Measurements from ENCODE around the gene SIGLEC9.

The SIGLEC9 gene

DNA sequence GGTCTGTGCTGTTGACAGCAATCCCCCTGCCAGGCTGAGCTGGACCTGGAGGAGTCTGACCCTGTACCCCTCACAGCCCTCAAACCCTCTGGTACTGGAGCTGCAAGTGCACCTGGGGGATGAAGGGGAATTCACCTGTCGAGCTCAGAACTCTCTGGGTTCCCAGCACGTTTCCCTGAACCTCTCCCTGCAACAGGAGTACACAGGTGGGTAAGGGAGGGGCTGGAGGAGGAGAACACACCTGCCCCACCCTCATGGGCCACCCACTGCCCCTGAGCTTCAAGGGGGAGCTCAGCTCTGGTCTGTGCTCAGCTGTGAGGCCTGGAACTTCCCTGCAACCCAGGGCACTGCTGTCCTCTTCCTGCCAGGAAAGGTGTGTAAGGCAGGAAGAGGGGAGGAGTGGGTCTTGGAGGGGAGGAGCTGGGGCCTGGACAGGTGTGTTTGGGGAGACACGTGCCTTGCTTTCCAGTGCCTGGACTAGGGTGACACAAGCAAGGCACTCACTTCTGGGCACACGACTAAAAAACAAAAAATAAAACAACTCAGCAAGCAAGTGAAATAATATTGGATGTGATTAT, 21.3 kb downstream of the SIGLEC9 start:
- no peak for DNase-seq (ENCODE audit: low spot score)

- DNase-seq (ENCODE audit: low spot score) = no peak
Observed at GRCh38 chr19:51146751-51147150, 22.0 kb downstream of the SIGLEC9 start.

DNA sequence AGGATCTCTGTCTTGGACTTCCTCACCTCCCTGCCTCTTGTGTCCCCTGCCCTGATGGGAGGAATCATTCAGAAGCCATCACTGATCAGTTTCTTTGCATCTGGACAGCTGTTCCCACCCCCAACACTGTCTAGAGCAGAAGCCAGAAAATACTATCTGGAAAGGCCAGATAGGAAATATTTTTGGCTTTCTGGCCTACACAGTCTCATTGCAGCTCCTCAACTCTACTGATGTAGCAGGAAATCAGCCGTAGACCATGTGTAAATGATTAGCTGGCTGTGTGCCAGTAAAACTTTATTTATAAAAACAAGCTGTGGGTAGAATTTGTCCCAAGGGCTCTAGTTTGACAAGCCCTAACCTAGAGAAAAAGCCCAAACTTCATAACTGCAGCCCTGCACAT, 23.0 kb downstream of the SIGLEC9 start:
- peak; percentile 9 for DNase-seq (ENCODE audit: low spot score)

DNA sequence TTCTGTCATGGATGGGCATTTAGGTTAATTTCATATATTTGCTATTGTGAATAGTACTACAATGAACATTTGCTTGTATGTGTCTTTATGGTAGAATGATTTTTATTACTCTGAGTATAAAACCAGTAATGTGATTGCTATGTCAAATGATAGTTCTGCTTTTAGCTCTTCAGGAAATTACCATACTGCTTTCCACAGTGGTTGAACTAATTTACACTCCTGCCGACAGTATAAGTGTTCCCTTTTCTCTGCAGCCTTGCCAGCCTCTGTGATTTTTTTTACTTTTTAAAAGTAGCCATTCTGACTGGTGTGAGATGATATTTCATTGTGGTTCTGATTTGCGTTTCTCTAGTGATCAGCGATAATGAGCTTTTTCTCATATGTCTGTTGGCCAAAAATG, 23.9 kb downstream of the SIGLEC9 start:
- DNase-seq (ENCODE audit: low spot score) = no peak

DNA sequence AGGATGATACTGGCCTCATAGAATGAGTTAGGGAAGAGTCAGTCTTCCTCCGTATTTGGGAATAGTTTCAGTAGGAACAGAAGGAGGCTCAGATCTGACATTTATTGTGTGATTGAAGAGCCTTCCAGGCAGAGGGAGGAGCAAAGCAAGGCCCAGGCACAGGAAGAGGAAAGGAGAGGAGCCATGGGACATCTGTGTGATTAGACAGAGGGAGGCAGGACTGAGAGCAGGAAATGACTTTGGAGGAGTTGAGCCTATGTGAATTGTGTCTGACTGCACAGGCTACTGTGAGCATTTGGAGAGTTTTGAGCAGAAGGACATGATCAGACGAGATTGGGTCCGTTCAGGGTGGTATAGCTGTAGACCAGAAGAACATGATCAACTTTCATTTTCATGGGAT, 25.9 kb downstream of the SIGLEC9 start:
- DNase-seq (ENCODE audit: low spot score) = no peak

DNA sequence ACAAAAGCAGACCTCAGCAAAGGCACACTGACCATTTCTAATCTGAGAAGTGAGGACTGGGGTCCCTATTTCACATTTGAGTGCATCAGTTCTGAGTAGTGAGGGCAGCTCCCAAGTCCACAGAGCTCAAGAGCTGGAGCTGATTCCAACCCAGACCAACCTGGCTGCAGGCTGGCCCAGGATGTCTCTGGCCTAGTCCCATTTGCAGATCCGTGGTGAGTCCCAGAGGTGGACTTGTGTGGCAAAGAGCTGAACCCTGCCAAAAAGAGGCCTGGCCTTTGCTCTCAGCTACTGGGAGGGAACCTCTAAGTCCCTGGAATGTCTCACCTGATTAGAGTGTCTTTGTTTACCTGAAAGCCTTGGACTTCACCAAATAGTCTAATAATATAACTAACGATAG, 32.0 kb downstream of the SIGLEC9 start:
- no peak for DNase-seq (ENCODE audit: low spot score)

GRCh38 chr19:51157265-51157664, 32.6 kb downstream of the SIGLEC9 start:
- DNase-seq (ENCODE audit: low spot score) = no peak

DNA sequence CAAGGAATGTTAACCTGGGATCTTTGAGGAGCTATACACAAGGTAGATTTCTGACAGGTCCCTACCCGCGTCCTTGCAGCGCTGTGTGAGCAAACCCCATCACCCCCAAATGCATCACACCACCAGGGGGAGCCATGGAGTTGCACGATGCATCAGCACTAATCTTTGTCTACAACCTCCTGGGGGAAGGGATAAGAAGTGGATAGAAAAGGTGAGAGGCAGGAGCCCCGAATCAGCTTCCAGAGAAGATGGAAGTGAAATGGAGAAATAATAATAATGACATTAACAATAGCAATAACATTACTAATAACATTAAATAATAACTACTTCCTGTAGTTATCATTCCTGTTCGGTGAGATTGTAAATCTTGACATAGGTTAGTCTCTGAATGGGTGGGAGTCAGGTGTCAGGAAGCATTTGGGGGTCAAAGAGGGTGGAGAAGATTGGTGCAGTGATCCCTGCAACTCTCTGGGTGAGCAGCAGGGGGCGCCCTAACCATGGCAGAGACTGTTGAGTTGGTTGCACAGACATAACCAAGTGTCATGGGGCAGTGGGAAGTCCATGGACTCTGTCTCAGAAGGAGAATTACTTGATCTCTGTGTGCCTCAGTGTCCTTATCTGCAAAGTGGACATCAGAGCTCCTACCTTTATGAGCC, 33.9 kb downstream of the SIGLEC9 start:
- DNase-seq (ENCODE audit: low spot score) = peak; percentile 73

GRCh38 chr19:51159656-51160055, 35.0 kb downstream of the SIGLEC9 start:
- DNase-seq (ENCODE audit: low spot score) = no peak

GRCh38 chr19:51161266-51161665, 36.6 kb downstream of the SIGLEC9 start:
- no peak for DNase-seq (ENCODE audit: low spot score)

DNA sequence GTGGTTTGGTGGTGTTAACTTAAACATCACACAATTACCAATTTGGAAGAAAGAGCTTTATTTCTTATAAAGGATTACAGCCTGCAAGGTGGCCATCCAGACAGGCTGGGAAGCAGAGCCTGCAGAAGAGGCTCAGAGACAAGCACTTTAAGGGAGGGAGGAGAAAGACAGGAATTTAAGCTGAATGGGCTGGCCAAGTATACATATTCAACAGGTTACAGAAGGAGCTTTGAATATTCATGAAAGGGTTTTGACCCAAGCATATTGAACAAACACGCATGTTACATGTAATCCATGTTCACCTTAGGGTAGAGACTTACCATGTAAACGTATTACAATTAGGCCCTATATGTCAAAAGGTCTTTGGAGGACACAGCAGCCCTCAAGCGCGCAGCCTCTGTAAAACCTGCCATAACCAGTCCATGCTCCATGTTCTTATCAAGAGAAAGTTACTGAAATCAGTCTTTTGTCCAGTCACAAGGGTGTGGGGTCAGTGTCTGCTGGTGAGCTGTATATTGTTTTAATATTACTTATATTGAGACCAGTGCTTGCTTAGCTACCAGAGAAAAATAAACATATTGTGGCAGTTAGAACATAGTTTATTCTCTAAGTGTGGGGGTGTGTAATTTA, 37.3 kb downstream of the SIGLEC9 start:
- DNase-seq (ENCODE audit: low spot score) = no peak

DNA sequence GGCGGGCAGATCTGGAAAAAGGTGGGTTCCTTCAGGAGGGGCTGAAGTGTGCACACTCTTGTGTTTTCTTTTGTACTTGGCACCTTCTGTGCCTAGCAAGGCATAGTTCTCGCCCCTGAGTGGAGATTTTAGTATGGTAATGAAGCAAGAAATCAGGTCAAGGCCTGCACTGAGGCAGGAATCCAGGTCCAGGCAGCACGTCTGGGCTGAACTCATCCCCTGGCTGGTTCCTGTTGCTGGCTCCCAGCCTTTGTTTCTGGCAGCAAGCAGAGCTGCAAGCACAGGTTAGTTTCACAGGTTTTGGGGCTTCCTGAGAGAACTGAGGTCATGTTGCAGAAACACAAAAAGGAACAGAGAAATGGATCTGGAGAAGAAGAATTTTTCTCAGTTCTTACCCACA, 38.6 kb downstream of the SIGLEC9 start:
- DNase-seq (ENCODE audit: low spot score) = no peak

GRCh38 chr19:51164215-51164614, 39.5 kb downstream of the SIGLEC9 start:
- no peak for DNase-seq (ENCODE audit: low spot score)

GRCh38 chr19:51166846-51167490, 42.3 kb downstream of the SIGLEC9 start:
- DNase-seq (ENCODE audit: low spot score) = no peak

DNA sequence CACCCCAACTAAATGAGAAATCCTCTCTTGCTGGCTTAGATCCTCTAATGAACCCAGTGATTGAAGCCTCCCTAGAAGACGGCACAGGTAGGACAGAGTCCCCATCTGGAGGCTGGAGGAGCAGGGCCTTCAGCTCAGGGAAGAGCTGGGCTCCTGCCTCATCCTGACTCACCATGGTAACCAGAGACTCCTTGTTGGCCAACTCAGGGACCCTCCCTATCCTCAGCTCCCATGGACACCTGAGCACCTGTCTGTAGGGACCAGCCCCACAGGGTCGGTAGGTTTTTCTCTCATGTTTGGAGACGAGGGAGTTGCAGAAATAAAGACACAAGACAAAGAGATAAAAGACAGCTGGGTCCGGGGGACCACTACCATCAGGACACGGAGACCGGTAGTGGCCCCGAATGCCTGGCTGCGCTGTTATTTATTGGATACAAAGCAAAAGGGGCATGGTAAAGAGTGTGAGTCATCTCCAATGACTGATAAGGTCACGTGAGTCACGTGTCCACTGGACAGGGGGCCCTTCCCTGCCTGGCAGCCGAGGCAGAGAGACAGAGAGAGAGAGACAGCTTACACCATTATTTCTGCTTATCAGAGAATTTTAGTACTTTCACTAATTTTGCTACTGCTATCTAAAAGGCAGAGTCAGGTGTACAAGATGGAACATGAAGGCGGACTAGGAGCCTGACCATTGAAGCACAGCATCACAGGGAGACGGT, 44.0 kb downstream of the SIGLEC9 start:
- DNase-seq (ENCODE audit: low spot score) = no peak

GRCh38 chr19:51169283-51169918, 44.7 kb downstream of the SIGLEC9 start:
- DNase-seq (ENCODE audit: low spot score) = peak; percentile 58

DNA sequence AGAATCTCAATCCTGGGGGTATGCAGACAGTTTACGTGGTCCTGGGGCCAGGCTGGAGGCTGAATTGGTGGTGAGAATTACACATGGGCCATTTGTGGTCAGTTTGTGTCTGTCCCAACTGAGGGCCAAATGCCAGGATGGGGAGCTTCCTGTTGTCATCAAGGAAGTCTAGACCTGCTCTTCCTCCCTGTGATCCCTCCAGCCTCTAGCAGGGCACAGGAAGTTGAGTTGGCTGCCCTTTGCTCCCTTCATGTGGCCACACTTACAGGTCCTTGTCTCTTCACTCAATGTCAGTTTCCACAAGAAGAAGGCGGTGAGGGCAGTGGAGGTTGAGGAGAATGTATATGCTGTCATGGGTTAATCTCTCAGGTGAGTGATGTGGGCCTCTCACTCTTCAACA, 47.5 kb downstream of the SIGLEC9 start:
- no peak for DNase-seq (ENCODE audit: low spot score)

DNA sequence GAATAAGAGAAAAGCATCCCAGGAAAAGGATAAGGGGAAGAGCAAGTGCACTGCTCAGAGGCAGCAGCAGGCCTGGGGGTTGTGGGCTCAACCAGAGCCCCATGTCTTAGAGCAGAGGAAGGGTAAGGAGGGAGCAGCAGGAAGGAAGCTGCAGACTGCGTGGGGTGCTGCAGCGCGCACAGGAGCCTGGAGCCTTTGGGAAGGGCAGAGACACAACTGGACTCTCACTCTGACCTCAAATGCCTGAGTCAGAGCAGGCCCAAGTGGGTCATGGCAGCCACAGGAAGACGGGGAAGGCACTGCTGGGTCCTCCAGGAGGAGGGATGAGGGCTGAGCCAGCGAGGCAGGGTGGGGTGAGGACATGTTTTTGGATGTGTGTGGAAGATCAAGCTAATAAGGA, 49.0 kb downstream of the SIGLEC9 start:
- DNase-seq (ENCODE audit: low spot score) = no peak

- DNase-seq (ENCODE audit: low spot score) = no peak
Observed at GRCh38 chr19:51179256-51179655, 54.5 kb downstream of the SIGLEC9 start.

Measured in hematopoietic multipotent progenitor cell treated with erythropoietin and hydrocortisone succinate and interleukin-3 and kit ligand, for 17 days (in vitro differentiated cells).